NCI-H2196 treated with DMSO at 0.1 percent for 48 hours (cell line): ENCODE results near the gene MACROD2.
A peak's percentile ranks its signal among the peaks of the same experiment; 100 is the strongest.
"Not testable (repeated sequence)": the region's sequence is repeated elsewhere in the genome, so short reads cannot be mapped to it uniquely, and the experiment has no call there.

Source experiments
- DNase-seq: peaks from one replicate; lab custom pipeline; 2025; ENCODE audit not compliant: unreplicated experiment; lab: John Stamatoyannopoulos, UW

Gene MACROD2

GRCh38 chr20:15179781-15180180 lies 1184.5 kb downstream of the MACROD2 start:
- no peak for DNase-seq

GRCh38 chr20:15185322-15185721 lies 1190.0 kb downstream of the MACROD2 start:
- DNase-seq, result no peak

GRCh38 chr20:15185913-15186312 lies 1190.6 kb downstream of the MACROD2 start:
- no peak for DNase-seq

GRCh38 chr20:15187612-15188011 lies 1192.3 kb downstream of the MACROD2 start:
- no peak for DNase-seq

GRCh38 chr20:15188415-15188814 lies 1193.1 kb downstream of the MACROD2 start:
- no peak for DNase-seq

- DNase-seq, result no peak
Observed at GRCh38 chr20:15191082-15191723, 1195.9 kb downstream of the MACROD2 start.

GRCh38 chr20:15195378-15195777 lies 1200.1 kb downstream of the MACROD2 start:
- no peak for DNase-seq

GRCh38 chr20:15196547-15197255 lies 1201.4 kb downstream of the MACROD2 start:
- DNase-seq, result peak; percentile 55

- DNase-seq, result not testable (repeated sequence)
Observed at GRCh38 chr20:15198017-15198416, 1202.7 kb downstream of the MACROD2 start.

- DNase-seq, result no peak
Observed at GRCh38 chr20:15199698-15200097, 1204.4 kb downstream of the MACROD2 start.

- DNase-seq, result no peak
Observed at GRCh38 chr20:15200147-15200565, 1204.8 kb downstream of the MACROD2 start.

GRCh38 chr20:15201602-15202001 lies 1206.3 kb downstream of the MACROD2 start:
- DNase-seq, result no peak

GRCh38 chr20:15204234-15204633 lies 1208.9 kb downstream of the MACROD2 start:
- DNase-seq, result no peak

GRCh38 chr20:15205028-15205427 lies 1209.7 kb downstream of the MACROD2 start:
- DNase-seq, result no peak

GRCh38 chr20:15205719-15206118 lies 1210.4 kb downstream of the MACROD2 start:
- no peak for DNase-seq

- no peak for DNase-seq
Observed at GRCh38 chr20:15209537-15209936, 1214.2 kb downstream of the MACROD2 start.

- no peak for DNase-seq
Observed at GRCh38 chr20:15214051-15214450, 1218.7 kb downstream of the MACROD2 start.

- DNase-seq, result no peak
Observed at GRCh38 chr20:15220009-15220656, 1224.8 kb downstream of the MACROD2 start.

GRCh38 chr20:15220778-15221565 lies 1225.7 kb downstream of the MACROD2 start:
- no peak for DNase-seq

GRCh38 chr20:15222502-15223330 lies 1227.4 kb downstream of the MACROD2 start:
- no peak for DNase-seq
